Spleen (tissue), 11 donors: ENCODE measurements around the gene SPRYD7. TPM values are rescaled to one million over a fixed set of nuclear protein-coding genes. Genes with fewer than 3 reads are reported as not detected.
"Not testable (repeated sequence)": the region's sequence is repeated elsewhere in the genome, so short reads cannot be mapped to it uniquely, and the experiment has no call there.

Experiments used
- DNase-seq: peaks from one replicate; pipeline ENCODE4 v3.0.0-alpha.2; 2020
- H3K27ac ChIP-seq, 8 donors: fragments of 200-600 bp; sonication (generic) in 7 of 8; 1 replicate in 4 of 8; 2 replicates in 4 of 8; pipeline versions ENCODE4 v1.5.0 to v1.8.0; 2016 to 2021; ENCODE audit warnings: inconsistent platforms in 4 of 8, mild to moderate bottlenecking in 4 of 8, moderate library complexity in 1 of 8
- H3K27me3 ChIP-seq, 7 donors: fragments of 200-600 bp; sonication (generic) in 6 of 7; replicated peaks in 1 of 7; 1 replicate in 4 of 7; 2 replicates in 3 of 7; pipeline versions ENCODE4 v1.5.0 to v1.8.0; 2016 to 2021; ENCODE audit warnings: inconsistent platforms in 3 of 7, mild to moderate bottlenecking in 1 of 7
- H3K36me3 ChIP-seq, 6 donors: fragments of 200-600 bp; sonication (generic) in 5 of 6; 1 replicate in 4 of 6; 2 replicates in 2 of 6; pipeline versions ENCODE4 v1.5.0 to v1.8.0; 2016 to 2021; ENCODE audit warnings: inconsistent platforms in 2 of 6
- H3K4me1 ChIP-seq, 6 donors: fragments of 200-600 bp; sonication (generic) in 5 of 6; 1 replicate in 3 of 6; 2 replicates in 3 of 6; pipeline versions ENCODE4 v1.5.0 to v1.8.0; 2016 to 2021; ENCODE audit warnings: inconsistent platforms in 3 of 6
- H3K4me3 ChIP-seq, 8 donors: fragments of 200-600 bp; sonication (generic) in 7 of 8; 1 replicate in 4 of 8; 2 replicates in 4 of 8; pipeline versions ENCODE4 v1.5.0 to v1.8.0; 2016 to 2021; ENCODE audit warnings: inconsistent platforms in 4 of 8, mild to moderate bottlenecking in 4 of 8, moderate library complexity in 2 of 8
- H3K9me3 ChIP-seq, 8 donors: fragments of 200-600 bp; sonication (generic) in 7 of 8; 1 replicate in 4 of 8; 2 replicates in 4 of 8; pipeline versions ENCODE4 v1.5.0 to v1.8.0; 2016 to 2021; ENCODE audit warnings: inconsistent platforms in 4 of 8
- POLR2A ChIP-seq, 3 donors: fragments of 450-650 bp; IDR thresholded peaks; one replicate each; pipeline ENCODE4 v1.5.1; 2017; ENCODE audit warnings: antibody characterized with exemption in 3 of 3, mild to moderate bottlenecking in 1 of 3
- POLR2AphosphoS5 ChIP-seq, 3 donors: sonication (generic); formaldehyde crosslinking; IDR thresholded peaks; one replicate each; pipeline ENCODE4 v1.5.1; 2017; ENCODE audit warnings: antibody characterized with exemption in 3 of 3
- WGBS, 5 donors: extraction: QIAGEN DNeasy Blood & Tissue Kit in 3 of 5; methylation state at CpG; one replicate each; pipeline versions ENCODE4 v1.1.5 to v1.1.7; 2013 to 2018; 5-methylcytosine and 5-hydroxymethylcytosine counted together
- intact Hi-C: fragments of 100-400 bp; cut with DNase I; formaldehyde crosslinking; loops from one replicate; pipeline ENCODE4 v1.15.0; 2023; ENCODE audit warnings: low total_unique reads
- polyA plus RNA-seq, 3 donors: library from polyadenylated mRNA; stranded (reverse); fragments of 200-250 nt; gene quantifications; one replicate each; pipeline ENCODE4 v1.2.1, GENCODE V29; 2013
- total RNA-seq, 7 donors: library from RNA; depleted of rRNA in 3 of 7; stranded (reverse); fragments of >200 nt in 3 of 7; fragmentation: NEBNext Ultra II Directional in 4 of 7; extraction: Animal tissue kit (Norgen Biotek cat#: 25700) in 4 of 7; gene quantifications; one replicate each; pipeline versions ENCODE4 v1.1.0 to v1.2.1, GENCODE V29; 2016 to 2021
- TF ChIP-seq, protein P1 (sequence below), 11 experiments: fragments of 200-600 bp in 7 of 11; fragments of 450-650 bp in 4 of 11; sonication (generic) in 4 of 11; IDR thresholded peaks in 8 of 11; conservative IDR thresholded peaks in 3 of 11; 1 replicate in 7 of 11; 2 replicates in 4 of 11; pipeline versions ENCODE4 v1.4.0 to v1.8.0; 2016 to 2021; ENCODE audit warnings: antibody characterized with exemption in 11 of 11, inconsistent platforms in 4 of 11, mild to moderate bottlenecking in 1 of 11
- donor health status: healthy with polysubstance abuse.
- donor health status: DM: no; HTN: no; CAD: no; lungs with moderate emphysema.
- donor health status: DM: no; HTN: no; CAD: no.
- donor health status: Bipolar disorder and iron deficiency.
- donor health status: healthy.
- donor health status: DM: no; HTN: no; CAD: no.
- donor health status: DM: yes; HTN: yes; CAD: no.

Gene SPRYD7
- total and polyA plus RNA-seq, 10 donors, result 3.5 to 7.7 (median 4.9) TPM

DNA sequence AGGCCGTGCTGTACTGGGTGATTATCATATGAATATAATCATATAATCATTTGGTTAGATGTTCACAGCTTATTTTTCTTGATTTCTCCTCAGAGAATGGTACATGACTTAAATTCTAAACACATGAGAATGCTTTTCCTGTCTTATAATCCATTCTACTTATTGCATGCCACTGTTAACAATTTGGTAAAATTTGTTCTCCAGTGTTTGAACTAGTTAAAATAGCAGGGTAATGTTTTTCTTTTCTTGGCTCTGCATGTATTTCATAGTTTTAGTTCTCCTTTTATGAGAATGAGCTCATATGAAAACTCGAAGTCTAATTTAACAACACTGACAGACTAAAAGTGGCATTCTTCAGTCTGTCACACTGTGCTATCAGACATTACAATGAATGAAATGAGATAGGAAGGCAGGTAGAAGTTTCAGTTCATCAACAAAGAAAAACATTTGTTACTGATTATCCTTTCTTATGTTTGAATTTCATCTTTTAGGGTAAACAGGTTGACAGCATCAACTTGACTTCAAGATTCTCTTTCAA is 10.2 kb downstream of the SPRYD7 start:
- Histone ChIP-seq H3K4me3 (no peak overlapping the region), H3K9me3 (peaks cover 0 to 5% (median 0%) of the 10 kb centered on the region in 8 donors), H3K4me1 (no peaks in the 10 kb centered on the region), H3K27me3 (no peaks in the 10 kb centered on the region), H3K27ac (no peak overlapping the region), H3K36me3 (peaks cover 0 to 97% (median 41%) of the 10 kb centered on the region in 6 donors)
- intact Hi-C loops, result no loop called here
- WGBS, 5 donors, result 71 to 84% (median 74%) methylated on average over 2 of the region's 2 CpGs
- TF ChIP-seq POLR2A (IDR thresholded peaks at IDR 0.05) (no peak), POLR2AphosphoS5 (IDR thresholded peaks at IDR 0.05) (no peak)
- TF ChIP-seq, protein P1, sequence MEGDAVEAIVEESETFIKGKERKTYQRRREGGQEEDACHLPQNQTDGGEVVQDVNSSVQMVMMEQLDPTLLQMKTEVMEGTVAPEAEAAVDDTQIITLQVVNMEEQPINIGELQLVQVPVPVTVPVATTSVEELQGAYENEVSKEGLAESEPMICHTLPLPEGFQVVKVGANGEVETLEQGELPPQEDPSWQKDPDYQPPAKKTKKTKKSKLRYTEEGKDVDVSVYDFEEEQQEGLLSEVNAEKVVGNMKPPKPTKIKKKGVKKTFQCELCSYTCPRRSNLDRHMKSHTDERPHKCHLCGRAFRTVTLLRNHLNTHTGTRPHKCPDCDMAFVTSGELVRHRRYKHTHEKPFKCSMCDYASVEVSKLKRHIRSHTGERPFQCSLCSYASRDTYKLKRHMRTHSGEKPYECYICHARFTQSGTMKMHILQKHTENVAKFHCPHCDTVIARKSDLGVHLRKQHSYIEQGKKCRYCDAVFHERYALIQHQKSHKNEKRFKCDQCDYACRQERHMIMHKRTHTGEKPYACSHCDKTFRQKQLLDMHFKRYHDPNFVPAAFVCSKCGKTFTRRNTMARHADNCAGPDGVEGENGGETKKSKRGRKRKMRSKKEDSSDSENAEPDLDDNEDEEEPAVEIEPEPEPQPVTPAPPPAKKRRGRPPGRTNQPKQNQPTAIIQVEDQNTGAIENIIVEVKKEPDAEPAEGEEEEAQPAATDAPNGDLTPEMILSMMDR (IDR thresholded peaks at IDR 0.05 in 8 of 11, conservative IDR thresholded peaks at IDR 0.05 in 3 of 11), result no peak
- DNase-seq, result no peak

DNA sequence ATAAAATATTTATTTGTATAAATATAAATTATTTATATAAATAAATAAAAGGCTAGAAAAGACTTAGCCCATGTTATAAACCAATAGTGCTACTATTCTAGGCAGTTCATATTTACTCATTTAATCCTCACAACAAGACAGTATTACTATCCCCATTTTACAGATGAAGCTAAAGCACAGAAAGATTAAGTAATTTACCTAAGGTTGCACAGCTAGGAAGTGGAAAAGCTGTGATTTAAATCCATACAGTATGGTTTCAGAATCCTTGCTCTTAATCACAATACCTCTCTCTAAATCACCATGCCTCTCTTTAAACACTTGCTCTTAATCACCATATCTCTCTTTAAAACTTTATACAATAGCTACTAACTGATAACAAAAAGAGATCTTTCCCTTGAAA is 13.8 kb downstream of the SPRYD7 start:
- intact Hi-C loops, result no loop called here
- H3K36me3 ChIP-seq, result peaks cover 0 to 100% (median 68%) of the 10 kb centered on the region in 6 donors
- DNase-seq, result no peak
- no peak overlapping the region for H3K27ac ChIP-seq
- H3K4me1 ChIP-seq, result no peaks in the 10 kb centered on the region
- no peak overlapping the region for H3K4me3 ChIP-seq
- peaks cover 0 to 5% (median 0%) of the 10 kb centered on the region in 8 donors for H3K9me3 ChIP-seq
- TF ChIP-seq POLR2A (IDR thresholded peaks at IDR 0.05) (no peak), POLR2AphosphoS5 (IDR thresholded peaks at IDR 0.05) (no peak)
- TF ChIP-seq, protein P1 (IDR thresholded peaks at IDR 0.05 in 8 of 11, conservative IDR thresholded peaks at IDR 0.05 in 3 of 11), result no peak
- H3K27me3 ChIP-seq, result no peaks in the 10 kb centered on the region

DNA sequence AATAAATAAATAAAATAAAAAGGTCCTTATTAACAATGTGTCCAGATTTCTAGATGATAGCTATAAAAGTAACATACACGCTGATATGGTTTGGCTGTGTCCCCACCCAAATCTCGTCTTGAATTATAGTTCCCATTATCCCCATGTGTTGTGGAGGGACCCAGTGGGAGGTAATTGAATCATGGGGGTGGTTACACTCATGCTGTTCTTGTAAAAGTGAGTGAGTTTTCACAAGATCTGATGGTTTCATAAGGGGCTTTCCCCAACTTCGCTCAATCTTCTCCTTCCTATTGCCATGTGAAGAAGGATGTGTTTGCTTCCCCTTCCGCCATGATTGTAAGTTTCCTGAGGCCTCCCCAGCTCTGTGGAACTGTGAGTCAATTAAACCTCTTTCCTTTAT is 15.2 kb downstream of the SPRYD7 start:
- DNase-seq, intact Hi-C loops, H3K27ac ChIP-seq, H3K9me3 ChIP-seq, H3K4me3 ChIP-seq, H3K27me3 ChIP-seq, H3K4me1 ChIP-seq: not testable (repeated sequence)
- peaks cover 0 to 100% (median 66%) of the 10 kb centered on the region in 6 donors for H3K36me3 ChIP-seq
- 87 to 94% (median 91%) methylated on average over 4 of the region's 4 CpGs for WGBS, 5 donors

DNA sequence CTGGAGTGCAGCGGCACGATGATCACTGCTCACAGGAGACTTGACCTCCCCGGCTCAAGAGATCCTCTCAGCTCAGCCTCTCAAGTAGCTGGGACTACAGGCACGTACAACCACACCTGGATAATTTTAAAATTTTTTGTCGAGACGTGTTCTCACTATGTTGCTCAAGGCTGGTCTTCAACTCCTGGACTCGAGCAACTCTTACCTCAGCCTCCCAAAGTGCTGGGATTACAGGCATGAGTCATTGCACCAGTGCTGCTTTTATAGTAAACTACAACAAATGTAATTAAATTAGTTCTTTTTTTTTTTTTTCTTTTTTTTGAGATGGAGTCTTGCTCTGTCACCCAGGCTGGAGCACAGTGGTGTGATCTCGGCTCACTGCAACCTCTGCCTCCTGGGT is 18.0 kb downstream of the SPRYD7 start:
- peaks cover 0 to 96% (median 54%) of the 10 kb centered on the region in 6 donors for H3K36me3 ChIP-seq
- 96 to 98% (median 97%) methylated on average over 8 of the region's 8 CpGs for WGBS, 5 donors
- intact Hi-C loops, result not testable (repeated sequence)

DNA sequence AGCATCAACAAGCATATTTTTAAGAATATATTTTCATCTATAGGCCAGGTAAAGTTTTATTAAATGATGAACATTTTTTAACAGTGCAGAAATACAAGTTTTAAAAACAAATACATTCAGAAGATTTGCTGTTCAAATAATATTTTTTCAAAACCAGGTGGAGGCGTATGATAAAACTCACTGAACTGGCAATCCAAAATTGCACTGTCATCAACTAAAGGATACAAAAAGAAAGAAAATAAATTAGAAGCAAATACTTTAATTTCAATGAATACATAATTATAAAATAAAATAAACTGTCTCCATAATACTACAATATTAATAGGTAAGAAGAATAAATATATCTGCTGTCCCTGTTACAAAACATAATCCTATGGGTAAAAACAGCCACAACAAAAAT is 21.2 kb downstream of the SPRYD7 start:
- DNase-seq, result no peak
- WGBS, 5 donors, result 88 to 100% (median 98%) methylated on average over 1 of the region's 1 CpG
- H3K27me3 ChIP-seq, result no peaks in the 10 kb centered on the region
- no peak overlapping the region for H3K4me3 ChIP-seq
- no peak overlapping the region for H3K27ac ChIP-seq
- H3K36me3 ChIP-seq, result peaks cover 0 to 87% (median 40%) of the 10 kb centered on the region in 6 donors
- no peaks in the 10 kb centered on the region for H3K4me1 ChIP-seq
- TF ChIP-seq, protein P1 (IDR thresholded peaks at IDR 0.05 in 8 of 11, conservative IDR thresholded peaks at IDR 0.05 in 3 of 11), result no peak
- no peak for TF ChIP-seq POLR2A (IDR thresholded peaks at IDR 0.05)
- TF ChIP-seq POLR2AphosphoS5 (IDR thresholded peaks at IDR 0.05), result no peak
- intact Hi-C loops, result no loop called here
- H3K9me3 ChIP-seq, result no peaks in the 10 kb centered on the region

More for the DNA sequence above, 18.0 kb downstream of the SPRYD7 start:
- H3K4me1 ChIP-seq, H3K4me3 ChIP-seq, H3K27me3 ChIP-seq, H3K27ac ChIP-seq, DNase-seq, H3K9me3 ChIP-seq: not testable (repeated sequence)
